Ascending aorta (tissue), 2 donors: ENCODE data around the gene NELL1. TPM values are rescaled to one million over a fixed set of nuclear protein-coding genes. Genes with fewer than 3 reads are reported as not detected.

Source experiments
- DNase-seq, 2 donors: peaks; one replicate each; pipeline ENCODE4 v3.0.0-alpha.2; 2019; ENCODE audit warnings: low spot score in 2 of 2
- H3K27ac ChIP-seq, 2 donors: fragments of 200-600 bp; sonication (generic); one replicate each; pipeline ENCODE4 v1.5.1; 2016 to 2017; ENCODE audit warnings: mild to moderate bottlenecking in 1 of 2
- H3K27me3 ChIP-seq: fragments of 200-600 bp; sonication (generic); one replicate; pipeline ENCODE4 v1.5.1; 2017
- H3K36me3 ChIP-seq, 2 donors: fragments of 200-600 bp; sonication (generic); one replicate each; pipeline ENCODE4 v1.5.1; 2016
- H3K4me1 ChIP-seq, 2 donors: fragments of 200-600 bp; sonication (generic); one replicate each; pipeline ENCODE4 v1.5.1; 2016 to 2017; ENCODE audit warnings: mild to moderate bottlenecking in 1 of 2
- H3K4me3 ChIP-seq, 2 donors: fragments of 200-600 bp; sonication (generic); one replicate each; pipeline ENCODE4 v1.5.1; 2016 to 2017; ENCODE audit warnings: mild to moderate bottlenecking in 1 of 2
- H3K9me3 ChIP-seq, 2 donors: fragments of 200-600 bp; sonication (generic); one replicate each; pipeline ENCODE4 v1.5.1; 2016
- intact Hi-C: fragments of 100-400 bp; cut with DNase I; formaldehyde crosslinking; loops from one replicate; pipeline ENCODE4 v1.15.1; 2023
- total RNA-seq: library from RNA; depleted of rRNA; stranded (reverse); fragments of >200 nt; gene quantifications from one replicate; pipeline ENCODE4 v1.1.0, GENCODE V29; 2016
- TF ChIP-seq, protein P1 (sequence below), 3 experiments: fragments of 200-600 bp in 2 of 3; fragments of 450-650 bp in 1 of 3; sonication (generic) in 2 of 3; IDR thresholded peaks; one replicate each; pipeline ENCODE4 v1.5.1; 2016 to 2019; ENCODE audit warnings: antibody characterized with exemption in 3 of 3, mild to moderate bottlenecking in 1 of 3, moderate library complexity in 1 of 3

Gene NELL1
- total RNA-seq, 1 donor from 2014 or later, result not detected

DNA sequence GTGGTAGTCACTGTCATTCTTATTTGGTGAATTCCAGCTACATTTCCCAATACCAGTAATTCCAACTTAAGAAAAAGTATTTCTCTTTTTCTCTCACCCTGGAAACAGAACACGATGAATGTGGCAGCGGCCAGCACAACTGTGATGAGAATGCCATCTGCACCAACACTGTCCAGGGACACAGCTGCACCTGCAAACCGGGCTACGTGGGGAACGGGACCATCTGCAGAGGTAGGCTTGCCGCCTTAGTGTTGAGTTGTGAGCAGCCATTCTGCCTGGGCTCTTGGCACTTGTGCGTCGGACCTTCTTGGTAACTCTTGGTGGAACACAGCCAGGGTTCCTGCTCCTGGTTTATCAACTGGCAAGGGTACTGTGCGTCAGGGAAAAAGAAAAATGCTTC is 559.8 kb downstream of the NELL1 start:
- Histone ChIP-seq H3K4me1 (no peaks in the 10 kb centered on the region), H3K27ac (no peak overlapping the region), H3K27me3 (no peaks in the 10 kb centered on the region), H3K4me3 (no peak overlapping the region), H3K9me3 (no peaks in the 10 kb centered on the region), H3K36me3 (no peaks in the 10 kb centered on the region)
- TF ChIP-seq, protein P1, sequence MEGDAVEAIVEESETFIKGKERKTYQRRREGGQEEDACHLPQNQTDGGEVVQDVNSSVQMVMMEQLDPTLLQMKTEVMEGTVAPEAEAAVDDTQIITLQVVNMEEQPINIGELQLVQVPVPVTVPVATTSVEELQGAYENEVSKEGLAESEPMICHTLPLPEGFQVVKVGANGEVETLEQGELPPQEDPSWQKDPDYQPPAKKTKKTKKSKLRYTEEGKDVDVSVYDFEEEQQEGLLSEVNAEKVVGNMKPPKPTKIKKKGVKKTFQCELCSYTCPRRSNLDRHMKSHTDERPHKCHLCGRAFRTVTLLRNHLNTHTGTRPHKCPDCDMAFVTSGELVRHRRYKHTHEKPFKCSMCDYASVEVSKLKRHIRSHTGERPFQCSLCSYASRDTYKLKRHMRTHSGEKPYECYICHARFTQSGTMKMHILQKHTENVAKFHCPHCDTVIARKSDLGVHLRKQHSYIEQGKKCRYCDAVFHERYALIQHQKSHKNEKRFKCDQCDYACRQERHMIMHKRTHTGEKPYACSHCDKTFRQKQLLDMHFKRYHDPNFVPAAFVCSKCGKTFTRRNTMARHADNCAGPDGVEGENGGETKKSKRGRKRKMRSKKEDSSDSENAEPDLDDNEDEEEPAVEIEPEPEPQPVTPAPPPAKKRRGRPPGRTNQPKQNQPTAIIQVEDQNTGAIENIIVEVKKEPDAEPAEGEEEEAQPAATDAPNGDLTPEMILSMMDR (IDR thresholded peaks at IDR 0.05), result no peak
- intact Hi-C loops, result no loop called here
- no peak for DNase-seq

DNA sequence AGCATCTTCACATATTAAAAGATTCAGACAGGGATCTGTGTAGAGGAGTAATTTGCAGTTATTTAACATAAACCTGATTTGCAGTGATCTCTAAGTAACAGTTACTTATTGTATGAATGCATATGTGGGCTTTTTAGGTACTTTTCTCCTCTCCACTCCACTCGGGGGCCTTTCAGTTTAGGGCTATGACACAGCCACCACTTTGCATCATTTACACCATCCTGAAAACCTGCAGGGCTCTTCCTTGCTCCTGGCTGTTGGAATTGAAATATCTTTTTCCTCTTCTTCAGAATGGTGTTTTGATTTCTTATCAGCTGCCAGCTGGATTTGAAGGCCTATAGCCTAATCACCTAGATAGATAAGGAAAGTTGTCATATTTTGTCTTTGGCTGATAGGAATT is 580.8 kb downstream of the NELL1 start:
- intact Hi-C loops, result no loop called here
- no peaks in the 10 kb centered on the region for H3K36me3 ChIP-seq
- TF ChIP-seq, protein P1 (IDR thresholded peaks at IDR 0.05), result no peak
- no peak for DNase-seq
- no peak overlapping the region for H3K27ac ChIP-seq
- no peaks in the 10 kb centered on the region for H3K9me3 ChIP-seq
- H3K4me1 ChIP-seq, result no peaks in the 10 kb centered on the region
- no peak overlapping the region for H3K4me3 ChIP-seq
- no peaks in the 10 kb centered on the region for H3K27me3 ChIP-seq

DNA sequence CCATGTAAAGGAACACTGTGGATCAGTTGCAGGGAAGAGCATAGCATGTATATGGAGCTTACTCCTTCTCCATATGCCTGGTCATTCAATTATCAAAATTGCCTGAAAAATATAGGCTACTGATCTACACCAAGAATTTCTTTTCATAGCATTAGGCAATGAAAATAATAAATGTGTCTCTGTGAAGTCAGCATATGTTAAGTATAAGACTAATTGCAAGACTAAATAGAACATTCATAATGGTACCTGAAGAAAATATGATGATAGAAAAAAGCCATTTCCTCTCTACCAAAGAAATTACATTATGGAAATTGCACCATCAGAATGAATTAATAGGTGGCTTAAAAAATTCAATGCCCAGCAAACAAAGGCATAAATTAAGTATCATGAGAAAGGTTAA is 584.7 kb downstream of the NELL1 start:
- Histone ChIP-seq H3K27ac (no peak overlapping the region), H3K27me3 (no peaks in the 10 kb centered on the region), H3K4me1 (no peaks in the 10 kb centered on the region), H3K36me3 (no peaks in the 10 kb centered on the region), H3K4me3 (no peak overlapping the region), H3K9me3 (no peaks in the 10 kb centered on the region)
- TF ChIP-seq, protein P1 (IDR thresholded peaks at IDR 0.05), result no peak
- intact Hi-C loops, result no loop called here
- no peak for DNase-seq

DNA sequence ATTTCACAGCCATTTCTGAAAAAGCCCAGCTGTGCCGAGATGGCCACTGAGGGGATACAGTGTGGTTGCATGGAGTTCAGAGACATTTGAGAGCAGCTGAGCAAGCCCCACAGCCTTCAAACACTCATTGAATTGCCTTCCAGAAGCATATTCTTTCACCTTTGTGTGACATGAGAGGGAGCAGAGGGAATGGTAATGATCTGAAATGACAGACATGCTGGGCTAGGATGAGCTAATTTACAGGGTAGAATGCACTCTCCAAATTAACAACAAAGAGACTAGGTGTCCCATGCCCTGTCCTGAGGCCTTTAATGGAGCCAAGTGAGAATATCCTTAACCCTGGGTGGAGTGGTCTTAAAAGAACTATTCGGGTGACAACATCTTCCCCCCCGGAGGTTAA is 585.4 kb downstream of the NELL1 start:
- TF ChIP-seq, protein P1 (IDR thresholded peaks at IDR 0.05), result no peak
- Histone ChIP-seq H3K27ac (no peak overlapping the region), H3K27me3 (no peaks in the 10 kb centered on the region), H3K4me1 (no peaks in the 10 kb centered on the region), H3K4me3 (no peak overlapping the region), H3K9me3 (no peaks in the 10 kb centered on the region), H3K36me3 (no peaks in the 10 kb centered on the region)
- DNase-seq, result no peak
- intact Hi-C loops, result no loop called here

DNA sequence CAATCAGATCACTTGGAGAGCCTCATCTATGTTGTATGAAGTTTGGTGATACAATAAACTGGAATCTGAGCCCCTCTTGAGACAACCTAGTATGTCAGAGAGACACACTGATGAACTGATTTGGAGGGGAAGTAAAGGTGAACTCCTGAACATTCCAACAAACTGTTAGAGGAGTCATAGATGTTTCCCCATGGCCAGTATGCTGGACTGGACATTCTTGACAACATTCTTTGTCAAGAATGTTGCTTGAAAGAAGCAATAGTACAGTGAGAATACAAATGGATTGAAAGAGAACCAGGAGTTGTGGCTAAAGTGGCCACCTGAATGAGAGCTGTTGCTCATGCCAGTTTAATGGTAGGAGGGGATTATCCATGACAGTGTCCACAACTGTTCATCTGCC is 588.1 kb downstream of the NELL1 start:
- Histone ChIP-seq H3K4me1 (no peaks in the 10 kb centered on the region), H3K36me3 (no peaks in the 10 kb centered on the region), H3K27ac (no peak overlapping the region), H3K27me3 (no peaks in the 10 kb centered on the region), H3K9me3 (no peaks in the 10 kb centered on the region), H3K4me3 (no peak overlapping the region)
- TF ChIP-seq, protein P1 (IDR thresholded peaks at IDR 0.05), result no peak
- no peak for DNase-seq
- intact Hi-C loops, result no loop called here

DNA sequence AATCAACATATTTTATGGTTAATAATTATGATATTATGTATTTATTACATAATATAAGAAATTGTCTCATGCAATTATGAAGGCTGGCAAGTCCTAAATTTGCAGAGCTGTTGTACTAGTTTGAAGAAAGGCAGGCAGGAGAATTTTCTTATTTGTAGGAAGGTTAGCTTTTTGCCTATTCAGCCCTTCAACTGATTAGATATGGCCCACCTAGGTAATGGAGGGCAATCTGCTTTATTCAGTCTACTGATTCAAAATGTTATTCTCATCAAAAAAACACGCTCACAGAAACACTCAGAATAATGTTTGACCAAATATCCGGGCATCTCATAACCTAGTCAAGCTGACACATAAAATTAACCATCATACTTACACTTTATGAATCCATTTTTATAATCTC is 589.0 kb downstream of the NELL1 start:
- Histone ChIP-seq H3K9me3 (no peaks in the 10 kb centered on the region), H3K4me3 (no peak overlapping the region), H3K27ac (no peak overlapping the region), H3K27me3 (no peaks in the 10 kb centered on the region), H3K4me1 (no peaks in the 10 kb centered on the region), H3K36me3 (no peaks in the 10 kb centered on the region)
- intact Hi-C loops, result no loop called here
- no peak for DNase-seq
- TF ChIP-seq, protein P1 (IDR thresholded peaks at IDR 0.05), result no peak
